ENCODE results near the gene SCN2A. TPM values are rescaled to one million over a fixed set of nuclear protein-coding genes. Genes with fewer than 3 reads are reported as not detected.
"Not testable (repeated sequence)": the region's sequence is repeated elsewhere in the genome, so short reads cannot be mapped to it uniquely, and the experiment has no call there.

SCN2A gene
- total and polyA plus RNA-seq, 3 donors from 2014 or later, result 0.57 to 1.7 (median 1.5) TPM

DNA sequence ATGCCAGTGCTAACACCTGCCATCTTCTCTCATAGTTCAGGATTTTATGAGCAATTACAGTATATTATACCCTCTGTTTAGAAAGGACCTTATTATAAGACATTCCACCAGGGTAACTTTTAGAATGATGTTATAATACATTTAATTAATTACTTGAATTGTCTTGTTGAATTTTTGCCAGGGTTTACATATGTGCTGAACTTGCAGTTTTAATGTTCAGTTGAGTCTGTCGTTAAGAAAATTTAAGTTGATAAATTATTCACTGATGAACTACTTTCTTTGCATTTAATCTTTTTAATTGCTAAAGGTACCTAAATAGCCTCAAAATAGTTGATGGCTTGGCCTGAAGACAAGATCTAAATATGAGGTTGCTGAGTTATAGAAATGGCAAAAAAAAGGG lies 68.1 kb downstream of the SCN2A start:
- intact Hi-C loops (cut with DNase I; ENCODE audit: low total_unique reads), result no loop called here
- WGBS, 2 donors, result 51 to 60% methylated on average over 1 of the region's 1 CpG
- Histone ChIP-seq H3K9me3 (no peaks in the 10 kb centered on the region), H3K36me3 (ENCODE audit: low read depth, missing control alignments) (no peaks in the 10 kb centered on the region), H3K4me3 (no peak overlapping the region), H3K27me3 (no peaks in the 10 kb centered on the region), H3K4me1 (no peaks in the 10 kb centered on the region), H3K27ac (no peak overlapping the region)
- TF ChIP-seq, protein P1, sequence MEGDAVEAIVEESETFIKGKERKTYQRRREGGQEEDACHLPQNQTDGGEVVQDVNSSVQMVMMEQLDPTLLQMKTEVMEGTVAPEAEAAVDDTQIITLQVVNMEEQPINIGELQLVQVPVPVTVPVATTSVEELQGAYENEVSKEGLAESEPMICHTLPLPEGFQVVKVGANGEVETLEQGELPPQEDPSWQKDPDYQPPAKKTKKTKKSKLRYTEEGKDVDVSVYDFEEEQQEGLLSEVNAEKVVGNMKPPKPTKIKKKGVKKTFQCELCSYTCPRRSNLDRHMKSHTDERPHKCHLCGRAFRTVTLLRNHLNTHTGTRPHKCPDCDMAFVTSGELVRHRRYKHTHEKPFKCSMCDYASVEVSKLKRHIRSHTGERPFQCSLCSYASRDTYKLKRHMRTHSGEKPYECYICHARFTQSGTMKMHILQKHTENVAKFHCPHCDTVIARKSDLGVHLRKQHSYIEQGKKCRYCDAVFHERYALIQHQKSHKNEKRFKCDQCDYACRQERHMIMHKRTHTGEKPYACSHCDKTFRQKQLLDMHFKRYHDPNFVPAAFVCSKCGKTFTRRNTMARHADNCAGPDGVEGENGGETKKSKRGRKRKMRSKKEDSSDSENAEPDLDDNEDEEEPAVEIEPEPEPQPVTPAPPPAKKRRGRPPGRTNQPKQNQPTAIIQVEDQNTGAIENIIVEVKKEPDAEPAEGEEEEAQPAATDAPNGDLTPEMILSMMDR (IDR thresholded peaks at IDR 0.05), result no peak
- no peak for TF ChIP-seq POLR2A (IDR thresholded peaks at IDR 0.05)
- no peak for DNase-seq

DNA sequence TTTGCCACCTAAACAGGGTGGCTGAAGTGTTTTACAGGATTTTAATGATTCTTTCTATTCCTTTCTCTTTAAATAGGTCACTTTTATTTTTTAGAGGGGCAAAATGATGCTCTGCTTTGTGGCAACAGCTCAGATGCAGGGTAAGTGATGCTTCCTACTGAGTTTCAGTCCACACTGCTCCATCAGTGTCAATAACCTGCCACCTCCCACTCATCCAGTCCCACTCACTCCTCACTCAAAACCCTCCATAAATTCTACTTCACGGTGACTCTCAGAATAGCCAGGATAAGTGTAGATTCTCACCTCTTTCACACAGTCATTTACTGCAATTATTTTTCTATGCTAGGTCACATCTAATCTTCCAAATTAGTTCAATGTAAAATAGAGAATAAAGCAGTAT lies 72.7 kb downstream of the SCN2A start:
- Histone ChIP-seq H3K4me1 (no peaks in the 10 kb centered on the region), H3K27ac (no peak overlapping the region), H3K27me3 (no peaks in the 10 kb centered on the region), H3K9me3 (no peaks in the 10 kb centered on the region), H3K4me3 (no peak overlapping the region), H3K36me3 (ENCODE audit: low read depth, missing control alignments) (no peaks in the 10 kb centered on the region)
- intact Hi-C loops (cut with DNase I; ENCODE audit: low total_unique reads), result no loop called here
- 45 to 59% methylated on average over 1 of the region's 1 CpG for WGBS, 2 donors
- DNase-seq, result no peak
- no peak for TF ChIP-seq POLR2A (IDR thresholded peaks at IDR 0.05)
- TF ChIP-seq, protein P1 (IDR thresholded peaks at IDR 0.05), result no peak

DNA sequence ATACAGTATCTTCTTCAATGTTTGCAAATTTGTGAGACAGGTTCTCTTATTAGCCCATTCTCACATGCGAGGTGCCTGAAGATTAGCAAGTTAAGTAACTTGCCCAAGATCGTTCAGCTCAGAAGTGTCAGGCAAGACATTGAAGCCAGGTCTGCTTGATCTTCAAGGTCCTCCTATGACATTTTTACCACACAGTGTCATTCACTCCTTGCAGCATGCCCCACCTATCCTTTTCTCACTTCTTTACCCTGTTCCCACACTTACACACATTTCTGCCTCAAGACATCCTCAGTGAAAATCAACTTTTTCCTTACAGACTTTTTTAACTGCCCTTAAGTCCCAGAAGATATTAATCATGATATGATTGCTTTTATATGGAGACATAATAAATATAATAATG lies 73.8 kb downstream of the SCN2A start:
- 78 to 86% methylated on average over 2 of the region's 2 CpGs for WGBS, 2 donors
- TF ChIP-seq, protein P1 (IDR thresholded peaks at IDR 0.05), result no peak
- no peak for TF ChIP-seq POLR2A (IDR thresholded peaks at IDR 0.05)
- DNase-seq, result no peak
- Histone ChIP-seq H3K9me3 (no peaks in the 10 kb centered on the region), H3K36me3 (ENCODE audit: low read depth, missing control alignments) (no peaks in the 10 kb centered on the region), H3K27me3 (no peaks in the 10 kb centered on the region), H3K4me3 (no peak overlapping the region), H3K4me1 (no peaks in the 10 kb centered on the region), H3K27ac (no peak overlapping the region)
- intact Hi-C loops (cut with DNase I; ENCODE audit: low total_unique reads), result no loop called here

DNA sequence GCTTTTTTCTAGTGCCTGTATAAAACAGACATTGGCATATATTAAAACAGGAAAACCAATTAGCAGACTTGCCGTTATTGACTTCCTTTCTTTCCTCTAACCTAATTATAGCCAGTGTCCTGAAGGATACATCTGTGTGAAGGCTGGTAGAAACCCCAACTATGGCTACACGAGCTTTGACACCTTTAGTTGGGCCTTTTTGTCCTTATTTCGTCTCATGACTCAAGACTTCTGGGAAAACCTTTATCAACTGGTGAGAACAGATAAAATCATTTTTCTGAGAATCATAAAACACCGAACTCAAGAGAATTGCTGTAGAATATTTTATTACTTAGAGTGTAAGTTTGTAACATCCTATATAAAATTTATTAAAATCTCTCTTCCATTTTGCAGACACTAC lies 74.3 kb downstream of the SCN2A start:
- WGBS, 2 donors, result 67 to 81% methylated on average over 4 of the region's 4 CpGs
- no peak for TF ChIP-seq POLR2A (IDR thresholded peaks at IDR 0.05)
- TF ChIP-seq, protein P1 (IDR thresholded peaks at IDR 0.05), result no peak

DNA sequence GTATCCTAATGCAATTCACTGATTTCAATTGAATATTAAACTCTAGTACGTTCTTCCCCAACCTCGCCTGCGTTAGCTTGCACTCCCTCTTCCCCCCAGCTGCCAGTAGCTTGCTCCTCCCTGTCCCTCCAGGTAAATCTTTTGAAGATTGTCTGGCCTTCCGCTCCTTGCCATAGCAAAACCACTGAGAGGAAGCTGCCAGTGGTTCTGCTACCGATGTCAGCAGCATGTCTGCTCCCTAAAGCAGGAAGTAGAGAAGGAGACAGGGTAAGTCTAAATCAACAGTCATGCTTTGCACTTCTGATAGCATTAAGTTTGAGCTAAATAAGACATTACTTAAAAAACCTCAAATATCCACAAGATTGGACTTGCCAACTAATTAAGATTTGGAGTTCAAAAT lies 89.1 kb downstream of the SCN2A start:
- 86 to 88% methylated on average over 5 of the region's 5 CpGs for WGBS, 2 donors
- H3K27me3 ChIP-seq, result no peaks in the 10 kb centered on the region
- H3K36me3 ChIP-seq (ENCODE audit: low read depth, missing control alignments), result no peaks in the 10 kb centered on the region
- no peak overlapping the region for H3K27ac ChIP-seq
- no peak overlapping the region for H3K4me3 ChIP-seq
- intact Hi-C loops (cut with DNase I; ENCODE audit: low total_unique reads), result no loop called here
- TF ChIP-seq, protein P1 (IDR thresholded peaks at IDR 0.05), result no peak
- no peak for TF ChIP-seq POLR2A (IDR thresholded peaks at IDR 0.05)
- H3K4me1 ChIP-seq, result no peaks in the 10 kb centered on the region
- DNase-seq, result no peak
- H3K9me3 ChIP-seq, result no peaks in the 10 kb centered on the region

More for the DNA sequence above, 74.3 kb downstream of the SCN2A start:
- Histone ChIP-seq H3K36me3 (ENCODE audit: low read depth, missing control alignments) (no peaks in the 10 kb centered on the region), H3K27ac (no peak overlapping the region), H3K4me3 (no peak overlapping the region), H3K9me3 (no peaks in the 10 kb centered on the region), H3K4me1 (no peaks in the 10 kb centered on the region), H3K27me3 (no peaks in the 10 kb centered on the region)
- DNase-seq, result no peak
- intact Hi-C loops (cut with DNase I; ENCODE audit: low total_unique reads), result no loop called here

DNA sequence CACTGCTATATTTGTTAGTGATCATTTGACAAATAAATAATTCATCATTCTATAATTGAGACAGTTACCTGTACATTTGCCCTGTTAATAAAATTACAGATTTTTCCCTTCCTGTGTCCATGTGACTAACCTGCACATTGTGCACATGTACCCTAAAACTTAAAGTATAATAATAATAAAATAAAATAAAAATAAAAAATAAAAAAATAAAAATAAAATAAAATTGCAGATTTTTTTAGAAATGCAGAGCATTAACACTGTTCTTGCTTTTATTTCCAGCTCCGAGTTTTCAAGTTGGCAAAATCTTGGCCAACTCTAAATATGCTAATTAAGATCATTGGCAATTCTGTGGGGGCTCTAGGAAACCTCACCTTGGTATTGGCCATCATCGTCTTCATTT lies 105.1 kb downstream of the SCN2A start:
- H3K27me3 ChIP-seq; DNase-seq; H3K36me3 ChIP-seq (ENCODE audit: low read depth, missing control alignments); H3K4me3 ChIP-seq; H3K27ac ChIP-seq; intact Hi-C loops (cut with DNase I; ENCODE audit: low total_unique reads); H3K9me3 ChIP-seq; H3K4me1 ChIP-seq: not testable (repeated sequence)
- 88 to 95% methylated on average over 2 of the region's 2 CpGs for WGBS, 2 donors

Data from testis (tissue), 3 donors.